Measurements from ENCODE around the gene PRKCZ. TPM values are rescaled to one million over a fixed set of nuclear protein-coding genes. Genes with fewer than 3 reads are reported as not detected.
A peak's percentile ranks its signal among the peaks of the same experiment; 100 is the strongest.

The PRKCZ gene
- total RNA-seq, 1 experiment from 2014 or later, result 56.8 TPM

- H3K79me2 ChIP-seq (ENCODE audit: low read length), result peaks cover 18% of the 10 kb centered on the region
- TF ChIP-seq EZH2 (IDR thresholded peaks at IDR 0.05; ENCODE audit: low read length, unreplicated experiment) (no peak), EZH2phosphoT487 (IDR thresholded peaks at IDR 0.05; ENCODE audit: borderline replicate concordance, low read length) (no peak)
- TF ChIP-seq, protein P1, sequence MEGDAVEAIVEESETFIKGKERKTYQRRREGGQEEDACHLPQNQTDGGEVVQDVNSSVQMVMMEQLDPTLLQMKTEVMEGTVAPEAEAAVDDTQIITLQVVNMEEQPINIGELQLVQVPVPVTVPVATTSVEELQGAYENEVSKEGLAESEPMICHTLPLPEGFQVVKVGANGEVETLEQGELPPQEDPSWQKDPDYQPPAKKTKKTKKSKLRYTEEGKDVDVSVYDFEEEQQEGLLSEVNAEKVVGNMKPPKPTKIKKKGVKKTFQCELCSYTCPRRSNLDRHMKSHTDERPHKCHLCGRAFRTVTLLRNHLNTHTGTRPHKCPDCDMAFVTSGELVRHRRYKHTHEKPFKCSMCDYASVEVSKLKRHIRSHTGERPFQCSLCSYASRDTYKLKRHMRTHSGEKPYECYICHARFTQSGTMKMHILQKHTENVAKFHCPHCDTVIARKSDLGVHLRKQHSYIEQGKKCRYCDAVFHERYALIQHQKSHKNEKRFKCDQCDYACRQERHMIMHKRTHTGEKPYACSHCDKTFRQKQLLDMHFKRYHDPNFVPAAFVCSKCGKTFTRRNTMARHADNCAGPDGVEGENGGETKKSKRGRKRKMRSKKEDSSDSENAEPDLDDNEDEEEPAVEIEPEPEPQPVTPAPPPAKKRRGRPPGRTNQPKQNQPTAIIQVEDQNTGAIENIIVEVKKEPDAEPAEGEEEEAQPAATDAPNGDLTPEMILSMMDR (conservative IDR thresholded peaks at IDR 0.05; ENCODE audit: low read depth, low read length), result no peak
- H3K9me3 ChIP-seq (ENCODE audit: low read length), result no peaks in the 10 kb centered on the region
- peak overlapping the region; percentile 75; the same call in 1 of the 2 replicates for H3K4me3 ChIP-seq (ENCODE audit: low read length)
- ATAC-seq (peak; percentile 4; the same call in 1 of the 2 replicates), DNase-seq (peak; percentile 62)
- peak overlapping the region; percentile 88; the same call in 1 of the 2 replicates for H2AFZ ChIP-seq (ENCODE audit: low read length)
- ChIA-PET POLR2A (ENCODE audit: unreplicated experiment) (interaction anchor here (0.5 to 1.2 kb wide), 8 partner anchors 9 to 328 kb away, joined by 3 to 34 read pairs (median 6); partner anchors contain the start of genes MORN1, PANK4, RER1 and SKI), CTCF (interaction anchor here (0.6 to 1.4 kb wide), 7 partner anchors 24 to 193 kb away, joined by 3 to 27 read pairs (median 4); partner anchors contain the start of genes MORN1 and RER1)
- intact Hi-C loops (cut with micrococcal nuclease), result loop anchor here (5.0 kb wide), 1 partner anchor 34 kb away; no protein-coding TSS in a partner anchor
- no peaks in the 10 kb centered on the region for H4K20me1 ChIP-seq (ENCODE audit: low read length)
- H3K27me3 ChIP-seq (ENCODE audit: low read length), result no peaks in the 10 kb centered on the region
- H3K27ac ChIP-seq (ENCODE audit: low read length), result peak overlapping the region; percentile 67
- peaks cover 32% of the 10 kb centered on the region for H3K4me1 ChIP-seq (ENCODE audit: insufficient read depth, low read length)
- peak overlapping the region; percentile 89 for H3K4me2 ChIP-seq (ENCODE audit: low read length)
- H3K36me3 ChIP-seq (ENCODE audit: low read depth, low read length), result no peaks in the 10 kb centered on the region
- H3F3A ChIP-seq (ENCODE audit: low read length, unreplicated experiment), result no peaks in the 10 kb centered on the region
- no TSS peak for BruUV-seq (replicated peaks)
- H3K9ac ChIP-seq (ENCODE audit: low read length), result peak overlapping the region; percentile 59
- no peaks in the 10 kb centered on the region for H3K9me2 ChIP-seq (replicated peaks; ENCODE audit: low read length)
Measured at GRCh38 chr1:2198571-2198970, 148.4 kb downstream of the PRKCZ start.

GRCh38 chr1:2199042-2199810, 149.0 kb downstream of the PRKCZ start:
- Histone ChIP-seq H3K36me3 (ENCODE audit: low read depth, low read length) (no peaks in the 10 kb centered on the region), H2AFZ (ENCODE audit: low read length) (peak overlapping the region; percentile 88), H3K9me3 (ENCODE audit: low read length) (no peaks in the 10 kb centered on the region), H3K9me2 (replicated peaks; ENCODE audit: low read length) (no peaks in the 10 kb centered on the region), H3K9ac (ENCODE audit: low read length) (peak overlapping the region; percentile 67), H3K4me2 (ENCODE audit: low read length) (peak overlapping the region; percentile 89), H3F3A (ENCODE audit: low read length, unreplicated experiment) (no peaks in the 10 kb centered on the region), H3K27ac (ENCODE audit: low read length) (peak overlapping the region; percentile 67), H3K79me2 (ENCODE audit: low read length) (peaks cover 13% of the 10 kb centered on the region), H3K4me3 (ENCODE audit: low read length) (peak overlapping the region; percentile 75), H4K20me1 (ENCODE audit: low read length) (no peaks in the 10 kb centered on the region), H3K27me3 (ENCODE audit: low read length) (no peaks in the 10 kb centered on the region), H3K4me1 (ENCODE audit: insufficient read depth, low read length) (peaks cover 28% of the 10 kb centered on the region)
- ATAC-seq (peak; percentile 85), DNase-seq (peak; percentile 96)
- no peak for TF ChIP-seq EZH2phosphoT487 (IDR thresholded peaks at IDR 0.05; ENCODE audit: borderline replicate concordance, low read length)
- TF ChIP-seq, protein P1 (conservative IDR thresholded peaks at IDR 0.05; ENCODE audit: low read depth, low read length), result 0 out of 2 replicates have a peak, but pooled peaks have one; percentile 25
- TF ChIP-seq EZH2 (IDR thresholded peaks at IDR 0.05; ENCODE audit: low read length, unreplicated experiment), result no peak
- ChIA-PET POLR2A (ENCODE audit: unreplicated experiment) (interaction anchor here (0.5 to 1.2 kb wide), 14 partner anchors 9 to 387 kb away, joined by 3 to 34 read pairs (median 6); partner anchors contain the start of genes MORN1, PANK4, RER1 and SKI), CTCF (interaction anchor here (0.6 to 1.4 kb wide), 7 partner anchors 9 to 192 kb away, joined by 3 to 27 read pairs (median 5); partner anchors contain the start of genes MORN1 and RER1)
- no TSS peak for BruUV-seq (replicated peaks)
- intact Hi-C loops (cut with micrococcal nuclease), result loop anchor here (1.0 to 5.0 kb wide), 2 partner anchors 33 to 136 kb away; no protein-coding TSS in a partner anchor

All from PC-3 (cell line).